H1 (cell line): Measurements from ENCODE around the gene SPINT1. TPM values are rescaled to one million over a fixed set of nuclear protein-coding genes. Genes with fewer than 3 reads are reported as not detected.

Experiments
- ATF2 ChIP-seq: IDR thresholded peaks from 2 replicates; pipeline ENCODE4 v1.6.1; 2012; ENCODE audit warnings: low read length, inconsistent platforms
- CBX5 ChIP-seq: fragments of 300-800, 300-1000 bp; sonication (generic); IDR thresholded peaks from 2 replicates; pipeline ENCODE4 v1.7.1; 2016; ENCODE audit warnings: antibody characterized with exemption, low read length, low read depth
- CHD7 ChIP-seq: fragments of 300-600 bp; sonication (generic); IDR thresholded peaks from 2 replicates; pipeline ENCODE4 v1.7.1; 2012; ENCODE audit warnings: low read length, moderate library complexity, mild to moderate bottlenecking, inconsistent platforms; ENCODE audit not compliant: insufficient replicate concordance
- FOSL1 ChIP-seq: IDR thresholded peaks from 2 replicates; pipeline ENCODE4 v1.6.1; 2011; ENCODE audit warnings: mild to moderate bottlenecking, low read depth, low read length, moderate library complexity; ENCODE audit not compliant: insufficient read depth
- NANOG ChIP-seq: IDR thresholded peaks from 2 replicates; pipeline ENCODE4 v1.6.1; 2011; ENCODE audit warnings: low read length, low read depth, mild to moderate bottlenecking, inconsistent platforms; ENCODE audit not compliant: insufficient read depth, poor library complexity, severe bottlenecking
- SP1 ChIP-seq: IDR thresholded peaks from 2 replicates; pipeline ENCODE4 v1.6.1; 2011; ENCODE audit warnings: low read depth, low read length
- SP4 ChIP-seq: IDR thresholded peaks from 2 replicates; pipeline ENCODE4 v1.6.1; 2012; ENCODE audit warnings: low read length, inconsistent platforms
- USF2 ChIP-seq: IDR thresholded peaks from 2 replicates; pipeline ENCODE4 v1.6.1; 2011; ENCODE audit warnings: low read length, improper control_type of control experiment
- polyA plus RNA-seq, 7 experiments: library from polyadenylated mRNA; depleted of rRNA in 3 of 7; stranded (reverse) in 5 of 7; unstranded in 2 of 7; fragments of >200 nt in 5 of 7; fragments of 200-250 nt in 2 of 7; gene quantifications; 1 replicate in 5 of 7; 2 replicates in 1 of 7; 4 replicates in 1 of 7; pipeline versions ENCODE4 v1.2.1 to v1.2.3, GENCODE V29; 2011 to 2013; ENCODE audit warnings: missing spikeins in 2 of 7, mixed read lengths in 2 of 7
- total RNA-seq: library from RNA; stranded (reverse); fragmentation: NEBNext Ultra II Directional; extraction: Animal tissue kit (Norgen Biotek cat#: 25700); gene quantifications from 2 replicates; pipeline ENCODE4 v1.2.1, GENCODE V29; 2021

Gene SPINT1
- total and polyA plus RNA-seq, 2 of the 8 experiments (the other 6 are each of a cell fraction or from before 2014, with no cell fraction given): 117 to 155 TPM

GRCh38 chr15:40904552-40905201 lies 60.8 kb downstream of the SPINT1 start (continued):
- TF ChIP-seq CHD7 (no peak), FOSL1 (no peak), NANOG (no peak), CBX5 (no peak), ATF2 (no peak), SP1 (no peak), SP4 (no peak), USF2 (no peak)
- TF ChIP-seq, all 59 proteins: peak for 0
